ENCODE results near the gene CGN.

DNA sequence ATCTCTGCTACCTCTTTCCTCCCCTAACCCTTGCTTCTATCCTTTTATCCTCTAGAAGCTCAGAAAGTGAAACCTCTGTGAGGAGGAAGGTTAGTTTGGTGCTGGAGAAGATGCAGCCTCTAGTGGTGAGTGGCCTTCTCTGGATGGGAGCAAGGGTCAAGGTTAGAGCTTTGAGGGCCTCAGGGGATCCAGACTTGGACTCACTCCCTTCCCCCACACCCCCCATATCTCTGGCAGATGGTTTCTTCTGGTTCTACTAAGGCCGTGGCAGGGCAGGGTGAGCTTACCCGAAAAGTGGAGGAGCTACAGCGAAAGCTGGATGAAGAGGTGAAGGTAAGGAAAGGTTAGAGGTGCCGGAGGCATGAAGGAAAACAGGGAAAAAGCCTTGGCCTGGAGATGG lies 9.2 kb downstream of the CGN start:
- TF ChIP-seq, protein P1, sequence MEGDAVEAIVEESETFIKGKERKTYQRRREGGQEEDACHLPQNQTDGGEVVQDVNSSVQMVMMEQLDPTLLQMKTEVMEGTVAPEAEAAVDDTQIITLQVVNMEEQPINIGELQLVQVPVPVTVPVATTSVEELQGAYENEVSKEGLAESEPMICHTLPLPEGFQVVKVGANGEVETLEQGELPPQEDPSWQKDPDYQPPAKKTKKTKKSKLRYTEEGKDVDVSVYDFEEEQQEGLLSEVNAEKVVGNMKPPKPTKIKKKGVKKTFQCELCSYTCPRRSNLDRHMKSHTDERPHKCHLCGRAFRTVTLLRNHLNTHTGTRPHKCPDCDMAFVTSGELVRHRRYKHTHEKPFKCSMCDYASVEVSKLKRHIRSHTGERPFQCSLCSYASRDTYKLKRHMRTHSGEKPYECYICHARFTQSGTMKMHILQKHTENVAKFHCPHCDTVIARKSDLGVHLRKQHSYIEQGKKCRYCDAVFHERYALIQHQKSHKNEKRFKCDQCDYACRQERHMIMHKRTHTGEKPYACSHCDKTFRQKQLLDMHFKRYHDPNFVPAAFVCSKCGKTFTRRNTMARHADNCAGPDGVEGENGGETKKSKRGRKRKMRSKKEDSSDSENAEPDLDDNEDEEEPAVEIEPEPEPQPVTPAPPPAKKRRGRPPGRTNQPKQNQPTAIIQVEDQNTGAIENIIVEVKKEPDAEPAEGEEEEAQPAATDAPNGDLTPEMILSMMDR (IDR thresholded peaks at IDR 0.05; ENCODE audit: low read depth, low read length) = no peak
- no peak for TF ChIP-seq MYC (IDR thresholded peaks at IDR 0.05; ENCODE audit: low read depth, low read length)
